Muscle of back (tissue), 11 donors: ENCODE results near the gene SPATA33. TPM values are rescaled to one million over a fixed set of nuclear protein-coding genes. Genes with fewer than 3 reads are reported as not detected.

Source experiments
- DNase-seq, 3 donors: peaks; one replicate each; pipeline versions ENCODE4 v3.0.0 to v3.0.0-alpha.2; 2013
- polyA plus RNA-seq, 10 donors: library from polyadenylated mRNA; unstranded; fragments of 120-200 nt; gene quantifications; one replicate each; pipeline ENCODE4 v1.2.1, GENCODE V29; 2013; ENCODE audit not compliant: insufficient read length in 10 of 10

The SPATA33 gene
- polyA plus RNA-seq, 10 donors, result 3.0 to 6.1 (median 4.2) TPM

- no peak for DNase-seq
Measured at GRCh38 chr16:89707695-89708094, 50.1 kb downstream of the SPATA33 start.

DNA sequence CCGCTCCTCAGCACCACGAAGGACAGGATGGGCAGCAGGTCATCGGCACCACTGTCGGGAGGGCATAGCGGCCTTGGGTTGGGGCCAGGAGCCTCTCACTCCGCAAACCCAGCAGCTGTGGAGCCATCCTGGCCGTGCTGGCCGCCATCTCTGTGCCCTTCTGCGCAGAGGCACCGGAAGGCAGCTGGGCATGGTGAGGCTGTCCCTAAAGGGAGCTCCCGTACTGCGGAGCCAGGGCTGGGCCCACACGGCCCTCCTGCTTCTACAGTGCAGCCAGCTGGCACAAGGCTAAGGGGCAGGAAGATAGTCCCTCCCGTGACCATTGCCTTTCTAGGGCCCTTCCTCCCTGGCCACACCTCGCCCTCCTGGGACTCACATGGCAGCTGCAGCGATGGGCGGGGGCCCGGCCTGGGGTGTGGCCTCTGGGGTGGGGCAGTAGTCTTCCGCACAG lies 50.9 kb downstream of the SPATA33 start:
- DNase-seq, result no peak

GRCh38 chr16:89709166-89709565 lies 51.5 kb downstream of the SPATA33 start:
- no peak for DNase-seq

DNA sequence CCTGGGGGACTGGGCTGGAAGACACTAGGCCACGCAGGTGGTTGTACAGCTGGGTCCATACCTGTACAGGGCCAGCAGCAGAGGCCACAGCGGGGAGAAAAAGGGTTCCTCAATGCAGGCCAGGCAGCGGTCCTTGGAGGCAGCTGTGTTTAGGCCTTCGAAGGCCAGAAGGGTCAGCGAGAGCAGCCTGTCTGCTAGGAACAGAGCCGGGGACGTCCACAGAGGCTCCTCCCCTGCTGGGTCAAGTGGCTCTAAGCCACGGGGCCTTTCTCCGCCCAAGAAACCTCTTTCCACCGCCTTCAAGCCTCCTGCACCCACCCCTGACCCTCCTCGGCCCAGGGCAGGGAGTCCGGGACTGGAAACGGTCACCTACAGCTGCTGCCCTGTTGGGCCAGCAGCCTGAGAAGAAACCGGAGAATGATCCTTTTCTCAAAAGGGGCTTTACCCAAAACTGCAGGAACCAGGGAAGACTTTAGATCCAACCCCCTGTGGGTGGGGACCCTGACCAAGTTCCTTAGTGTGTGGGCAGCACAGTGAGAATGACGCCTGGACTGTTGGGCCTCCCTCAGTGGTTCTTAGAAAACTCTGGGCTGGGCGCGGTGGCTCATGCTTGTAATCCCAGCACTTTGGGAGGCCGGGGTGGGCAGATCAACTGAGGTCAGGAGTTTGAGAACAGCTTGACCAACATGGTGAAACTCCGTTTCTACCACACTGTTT lies 52.2 kb downstream of the SPATA33 start:
- DNase-seq, result no peak

- DNase-seq, result no peak
Measured at GRCh38 chr16:89710709-89711564, 53.3 kb downstream of the SPATA33 start.

DNA sequence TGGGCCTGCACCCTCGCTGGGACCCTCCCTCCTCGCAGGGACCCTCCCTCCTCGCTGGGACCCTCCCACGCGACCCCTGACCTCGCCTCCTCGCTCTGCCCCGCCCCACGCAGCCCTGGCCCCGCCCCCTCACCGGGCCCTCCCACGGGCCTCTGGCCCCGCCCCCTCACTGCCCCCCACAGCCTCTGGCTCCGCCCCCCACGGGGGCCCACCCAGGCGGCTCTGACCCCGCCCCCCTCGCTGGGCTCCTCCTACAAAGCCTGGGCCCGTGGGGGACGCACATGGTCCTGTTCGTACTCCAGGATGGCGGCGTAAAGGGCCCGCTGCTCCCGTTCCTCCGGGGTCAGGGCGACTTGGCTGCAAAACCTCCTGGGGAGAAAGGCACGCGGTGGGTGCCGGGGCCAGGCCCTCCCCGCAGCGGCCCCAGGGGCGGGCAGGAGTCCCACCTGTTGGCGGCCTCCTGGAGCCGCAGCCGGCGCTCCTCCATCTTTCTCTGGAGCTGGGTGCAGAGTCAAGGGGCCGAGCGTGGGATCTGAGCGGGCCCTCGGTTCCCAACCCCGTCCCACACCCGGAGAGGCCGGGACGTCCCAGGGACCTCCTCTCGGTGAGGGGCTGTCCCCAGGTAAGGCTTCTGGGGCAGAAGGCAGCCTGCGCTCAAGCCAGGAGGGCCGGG lies 54.1 kb downstream of the SPATA33 start:
- no peak for DNase-seq

GRCh38 chr16:89712274-89712781 lies 54.7 kb downstream of the SPATA33 start:
- no peak for DNase-seq

- no peak for DNase-seq
Measured at GRCh38 chr16:89716493-89716892, 58.9 kb downstream of the SPATA33 start.

DNA sequence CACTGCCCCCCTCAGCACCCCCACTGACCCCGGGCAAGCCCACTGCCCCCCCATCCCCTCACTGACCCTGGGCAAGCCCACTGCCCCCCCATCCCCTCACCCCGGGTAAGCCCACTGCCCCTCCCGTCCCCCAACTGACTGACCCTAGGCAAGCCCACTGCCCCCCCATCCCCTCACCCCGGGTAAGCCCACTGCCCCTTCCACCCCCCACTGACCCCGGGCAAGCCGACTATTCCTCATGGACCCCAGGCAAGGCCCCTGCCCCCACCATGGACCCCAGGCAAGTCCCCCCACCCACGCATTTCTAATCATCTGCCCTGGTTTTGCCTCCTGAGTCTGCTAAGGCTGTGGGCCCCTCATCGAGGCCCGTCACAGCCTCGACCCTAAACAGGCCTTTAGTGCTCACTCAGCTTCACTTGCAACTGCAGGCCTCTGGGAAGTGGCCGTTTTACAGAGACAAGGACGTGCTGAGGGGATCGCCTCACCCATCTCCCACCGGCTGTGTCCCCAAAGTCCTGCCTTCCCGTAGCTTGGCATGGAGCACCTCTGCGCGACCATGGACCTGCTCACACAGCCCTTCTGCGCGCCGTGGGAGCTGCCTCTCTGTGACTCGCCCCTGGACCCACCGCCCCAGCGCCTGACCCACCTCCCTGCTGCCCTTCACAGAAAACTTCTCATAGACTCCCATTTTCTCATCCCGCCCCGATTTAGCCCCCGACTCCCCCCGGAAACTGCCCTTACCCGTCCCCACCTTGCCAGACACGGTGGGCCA lies 59.5 kb downstream of the SPATA33 start:
- no peak for DNase-seq

DNA sequence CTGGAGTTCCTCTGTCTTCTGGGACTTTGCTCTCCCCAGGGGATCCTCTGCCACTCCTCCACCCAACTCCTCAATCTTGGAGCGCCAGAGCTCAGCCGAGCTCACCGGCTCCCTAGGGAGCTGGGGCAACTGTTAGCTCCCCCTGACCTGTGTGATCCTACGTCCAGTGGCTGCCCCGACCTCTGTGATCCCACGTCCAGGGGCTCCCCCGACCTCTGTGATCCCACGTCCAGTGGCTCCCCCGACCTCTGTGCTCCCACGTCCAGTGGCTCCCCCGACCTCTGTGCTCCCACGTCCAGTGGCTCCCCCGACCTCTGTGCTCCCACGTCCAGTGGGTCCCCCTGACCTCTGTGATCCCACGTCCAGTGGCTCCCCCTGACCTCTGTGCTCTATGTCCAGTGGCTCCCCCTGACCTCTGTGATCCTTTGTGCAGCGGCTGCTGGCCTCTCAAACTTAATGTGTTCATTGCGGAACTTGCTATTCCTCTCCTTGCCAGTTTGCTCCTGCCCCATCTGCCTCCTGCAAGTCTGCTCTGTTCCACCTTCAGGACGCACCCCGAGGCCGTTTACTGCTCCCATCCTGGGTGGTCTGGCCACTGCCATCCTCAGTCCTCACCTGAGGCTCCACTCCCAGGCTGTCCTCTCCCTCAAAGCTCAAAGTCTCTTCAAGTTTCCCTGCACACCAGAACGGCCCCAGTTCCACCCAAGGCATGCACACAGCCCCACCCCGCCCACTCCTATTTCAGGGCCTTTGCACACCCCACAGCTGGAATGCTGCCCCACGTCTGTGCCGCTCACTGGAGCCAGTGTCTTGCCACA lies 60.3 kb downstream of the SPATA33 start:
- DNase-seq, result no peak

Other genes starting within 250 kb of the SPATA33 start
- 10 to 100 TPM; 51.5 to 76.1 (median 59.4) TPM for gene ANKRD11, start 167.3 kb upstream of the SPATA33 start, polyA plus RNA-seq
- gene SPG7, start 149.4 kb upstream of the SPATA33 start, polyA plus RNA-seq, result 10 to 100 TPM; 43.5 to 93.9 (median 63.4) TPM
- gene RPL13, start 97.2 kb upstream of the SPATA33 start, polyA plus RNA-seq, result 1,000 to 10,000 TPM; 2,542 to 4,784 (median 3,744) TPM
- gene CPNE7, start 82.1 kb upstream of the SPATA33 start, polyA plus RNA-seq, result under 1 TPM in 7 of 10 donors, not detected in 3; 0.23 to 0.59 (median 0.33) TPM
- 1 to 10 TPM in 4 of 10 donors, under 1 TPM in 6; 0.18 to 2.1 (median 0.94) TPM for gene DPEP1, start 44.2 kb upstream of the SPATA33 start, polyA plus RNA-seq
- gene CHMP1A, start 128 bp upstream of the SPATA33 start, polyA plus RNA-seq, result 10 to 100 TPM; 37.2 to 52.6 (median 46.5) TPM
- gene CDK10, start 28.9 kb downstream of the SPATA33 start, polyA plus RNA-seq, result 10 to 100 TPM; 33.8 to 67.4 (median 45.5) TPM
- 1 to 10 TPM in 9 of 10 donors, under 1 TPM in 1; 1.00 to 3.5 (median 2.1) TPM for gene SPATA2L, start 43.9 kb downstream of the SPATA33 start, polyA plus RNA-seq
- 10 to 100 TPM in 4 of 10 donors, 1 to 10 TPM in 6; 7.4 to 12.4 (median 9.9) TPM for gene VPS9D1, start 63.1 kb downstream of the SPATA33 start, polyA plus RNA-seq
- 10 to 100 TPM; 16.6 to 25.5 (median 21.9) TPM for gene ZNF276, start 63.7 kb downstream of the SPATA33 start, polyA plus RNA-seq
- gene FANCA, start 158.8 kb downstream of the SPATA33 start, polyA plus RNA-seq, result 10 to 100 TPM; 11.3 to 21.8 (median 14.8) TPM
- gene SPIRE2, start 170.6 kb downstream of the SPATA33 start, polyA plus RNA-seq, result 1 to 10 TPM; 1.6 to 4.9 (median 2.7) TPM
- gene TCF25, start 215.8 kb downstream of the SPATA33 start, polyA plus RNA-seq, result 100 to 1,000 TPM in 5 of 10 donors, 10 to 100 TPM in 5; 83.4 to 121 (median 99.3) TPM